Measurements from ENCODE around the gene PCDH15.
"Not testable (repeated sequence)": the region's sequence is repeated elsewhere in the genome, so short reads cannot be mapped to it uniquely, and the experiment has no call there.

PCDH15 gene

GRCh38 chr10:53980210-53980609 is 820.8 kb downstream of the PCDH15 start:
- no peak for DNase-seq (ENCODE audit: low read depth in 2 of 2)

- no peak for DNase-seq (ENCODE audit: low read depth in 2 of 2)
These were observed 822.7 kb downstream of the PCDH15 start for GRCh38 chr10:53978301-53978700.

- DNase-seq (ENCODE audit: low read depth in 2 of 2): no peak
These were observed 823.8 kb downstream of the PCDH15 start for GRCh38 chr10:53977267-53977666.

GRCh38 chr10:53957401-53957800 is 843.6 kb downstream of the PCDH15 start:
- DNase-seq (ENCODE audit: low read depth in 2 of 2): no peak

GRCh38 chr10:53955091-53955490 is 845.9 kb downstream of the PCDH15 start:
- no peak for DNase-seq (ENCODE audit: low read depth in 2 of 2)

- DNase-seq (ENCODE audit: low read depth in 2 of 2): no peak
These were observed 848.1 kb downstream of the PCDH15 start for GRCh38 chr10:53952698-53953630.

- DNase-seq (ENCODE audit: low read depth in 2 of 2): no peak
These were observed 861.4 kb downstream of the PCDH15 start for GRCh38 chr10:53939654-53940053.

- no peak for DNase-seq (ENCODE audit: low read depth in 2 of 2)
These were observed 870.4 kb downstream of the PCDH15 start for GRCh38 chr10:53930648-53931047.

- not testable (repeated sequence) for DNase-seq (ENCODE audit: low read depth in 2 of 2)
These were observed 876.9 kb downstream of the PCDH15 start for GRCh38 chr10:53924051-53924700.

GRCh38 chr10:53918755-53919154 is 882.3 kb downstream of the PCDH15 start:
- no peak for DNase-seq (ENCODE audit: low read depth in 2 of 2)

- DNase-seq (ENCODE audit: low read depth in 2 of 2): no peak
These were observed 891.2 kb downstream of the PCDH15 start for GRCh38 chr10:53909791-53910190.

- no peak for DNase-seq (ENCODE audit: low read depth in 2 of 2)
These were observed 896.4 kb downstream of the PCDH15 start for GRCh38 chr10:53904506-53905241.

- DNase-seq (ENCODE audit: low read depth in 2 of 2): no peak
These were observed 897.3 kb downstream of the PCDH15 start for GRCh38 chr10:53903756-53904155.

GRCh38 chr10:53899463-53900160 is 901.4 kb downstream of the PCDH15 start:
- no peak for DNase-seq (ENCODE audit: low read depth in 2 of 2)

- no peak for DNase-seq (ENCODE audit: low read depth in 2 of 2)
These were observed 902.5 kb downstream of the PCDH15 start for GRCh38 chr10:53898532-53898931.

GRCh38 chr10:53894145-53894544 is 906.9 kb downstream of the PCDH15 start:
- no peak for DNase-seq (ENCODE audit: low read depth in 2 of 2)

GRCh38 chr10:53893061-53893460 is 908.0 kb downstream of the PCDH15 start:
- no peak for DNase-seq (ENCODE audit: low read depth in 2 of 2)

- no peak for DNase-seq (ENCODE audit: low read depth in 2 of 2)
These were observed 914.4 kb downstream of the PCDH15 start for GRCh38 chr10:53886325-53887300.

GRCh38 chr10:53864846-53865245 is 936.2 kb downstream of the PCDH15 start:
- DNase-seq (ENCODE audit: low read depth in 2 of 2): no peak

- no peak for DNase-seq (ENCODE audit: low read depth in 2 of 2)
These were observed 948.4 kb downstream of the PCDH15 start for GRCh38 chr10:53852450-53853175.
